GM12878 (cell line): ENCODE results near the gene NOL3. TPM values are rescaled to one million over a fixed set of nuclear protein-coding genes. Genes with fewer than 3 reads are reported as not detected.

Source experiments
- ATAC-seq: fragments of 200-7000 bp; cut with Tn5 transposase; 3 replicates; pipeline ENCODE4 v1.9.1; 2020; ENCODE audit warnings: mild to moderate bottlenecking, moderate library complexity
- BruUV-seq: library from RNA; stranded (reverse); fragments of 400-500 nt; replicated peaks from 2 replicates; lab custom pipeline; 2021; lab: Mats Ljungman, UMichigan
- CTCF ChIA-PET: fragments of 300-600 bp; sonication (Branson Sonifier 250); formaldehyde crosslinking; extraction: SDS; loops from one replicate; lab custom pipeline; 2021; ENCODE audit warnings: inconsistent platforms; lab: Yijun Ruan, JAX
- POLR2A ChIA-PET: fragments of 350-600 bp; formaldehyde crosslinking; extraction: SDS; loops from one replicate; lab custom pipeline; 2021; ENCODE audit warnings: inconsistent platforms; lab: Charles Lee
- RAD21 ChIA-PET: fragments of 300-600 bp; sonication (Branson Sonifier 250); formaldehyde crosslinking; loops from one replicate; lab custom pipeline; 2023; ENCODE audit warnings: antibody characterized with exemption; ENCODE audit not compliant: unreplicated experiment; lab: Charles Lee
- SMC1A ChIA-PET: fragments of 300-600 bp; sonication (Branson Sonifier 250); formaldehyde crosslinking; loops from one replicate; lab custom pipeline; 2023; ENCODE audit not compliant: unreplicated experiment, uncharacterized antibody; lab: Charles Lee
- DNase-seq: peaks from one replicate; pipeline ENCODE4 v3.0.0-alpha.2; 2011; ENCODE audit warnings: low read depth, low spot score
- FAIRE-seq: peaks from 3 replicates; lab custom pipeline; 2011; peaks lifted over from hg19 to GRCh38; lab: Jason Lieb, UNC
- H2AFZ ChIP-seq: 2 replicates; pipeline ENCODE4 v1.6.0; 2011; ENCODE audit warnings: low read depth, low read length, control low read depth; ENCODE audit not compliant: control insufficient read depth
- H3K27ac ChIP-seq: 2 replicates; pipeline ENCODE4 v1.5.1; 2011; ENCODE audit warnings: control low read depth; ENCODE audit not compliant: control insufficient read depth, insufficient read depth
- H3K27me3 ChIP-seq, 2 experiments: replicated peaks in 1 of 2; 2 replicates each; pipeline versions ENCODE4 v1.6.0 to v1.6.1; 2011; ENCODE audit warnings: low read length in 1 of 2; ENCODE audit not compliant: control insufficient read depth in 2 of 2, insufficient read depth in 2 of 2
- H3K36me3 ChIP-seq, 2 experiments: 2 replicates each; pipeline ENCODE4 v1.5.1; 2011; ENCODE audit warnings: low read length in 1 of 2; ENCODE audit not compliant: control insufficient read depth in 2 of 2, insufficient read depth in 2 of 2
- H3K4me1 ChIP-seq: 2 replicates; pipeline ENCODE4 v1.6.1; 2011; ENCODE audit warnings: mild to moderate bottlenecking, low read length, moderate library complexity, mixed read lengths; ENCODE audit not compliant: control insufficient read depth, insufficient read depth
- H3K4me2 ChIP-seq: 2 replicates; pipeline ENCODE4 v1.6.0; 2011; ENCODE audit warnings: control low read depth; ENCODE audit not compliant: control insufficient read depth, insufficient read depth
- H3K4me3 ChIP-seq: fragments of 200-600 bp; sonication (generic); 2 replicates; pipeline ENCODE4 v1.5.1; 2016
- H3K79me2 ChIP-seq: 2 replicates; pipeline ENCODE4 v1.6.0; 2011; ENCODE audit warnings: low read length; ENCODE audit not compliant: control insufficient read depth, insufficient read depth
- H3K9ac ChIP-seq: 2 replicates; pipeline ENCODE4 v1.8.0; 2011; ENCODE audit warnings: low read length, control low read depth, mixed read lengths; ENCODE audit not compliant: control insufficient read depth, insufficient read depth
- H3K9me3 ChIP-seq: replicated peaks from 3 replicates; pipeline ENCODE4 v1.5.1; 2011; ENCODE audit warnings: mild to moderate bottlenecking, low read length; ENCODE audit not compliant: control insufficient read depth, insufficient read depth
- H4K20me1 ChIP-seq: 2 replicates; pipeline ENCODE4 v1.6.0; 2011; ENCODE audit not compliant: control insufficient read depth, insufficient read depth
- BCL11A ChIP-seq: IDR thresholded peaks from 2 replicates; pipeline ENCODE4 v1.6.1; 2011; ENCODE audit warnings: low read depth, low read length
- BHLHE40 ChIP-seq, 2 experiments: fragments of 450-650 bp in 1 of 2; IDR thresholded peaks; 2 replicates each; pipeline ENCODE4 v1.6.1; 2011 to 2017; ENCODE audit warnings: low read depth in 2 of 2, borderline replicate concordance in 1 of 2, improper control_type of control experiment in 1 of 2, low read length in 1 of 2, mild to moderate bottlenecking in 1 of 2
- HCFC1 ChIP-seq: fragments of 150-350 bp; IDR thresholded peaks from 2 replicates; pipeline ENCODE4 v1.6.1; 2014; ENCODE audit warnings: low read length
- PAX5 ChIP-seq: IDR thresholded peaks from 2 replicates; pipeline ENCODE4 v1.6.1; 2011; ENCODE audit warnings: low read depth, low read length, borderline replicate concordance
- POLR2A ChIP-seq: IDR thresholded peaks from 2 replicates; pipeline ENCODE4 v1.6.1; 2011; ENCODE audit warnings: low read depth, mild to moderate bottlenecking, low read length
- STAT3 ChIP-seq: IDR thresholded peaks from 2 replicates; pipeline ENCODE4 v1.6.1; 2011; ENCODE audit warnings: low read depth, low read length, improper control_type of control experiment
- WGBS: methylation state at CpG from one replicate; pipeline ENCODE4 v1.1.6; 2016; ENCODE audit warnings: low lambda C conversion rate; ENCODE audit not compliant: insufficient replicate concordance, insufficient coverage; ENCODE audit errors: missing lambda C conversion rate; 5-methylcytosine and 5-hydroxymethylcytosine counted together
- in situ Hi-C: fragments of 300-500 bp; cut with MboI; formaldehyde crosslinking; loops from 9 replicates; pipeline ENCODE4 v1.14.3; 2018; ENCODE audit warnings: mixed read lengths
- intact Hi-C: fragments of 100-400 bp; cut with micrococcal nuclease; formaldehyde crosslinking; loops from one replicate; pipeline ENCODE4 v1.14.2; 2022; ENCODE audit not compliant: unreplicated experiment
- polyA plus RNA-seq, 11 experiments: library from polyadenylated mRNA; depleted of rRNA in 4 of 11; unstranded in 6 of 11; stranded (reverse) in 5 of 11; fragments of >200 nt; fragmentation: Nextera tagmentation in 4 of 11; fragmentation: Illumina TruSeq in 1 of 11; extraction: Ambion mirVana in 4 of 11; extraction: Trizol in 1 of 11; gene quantifications; 1 replicate in 1 of 11; 2 replicates in 10 of 11; pipeline versions ENCODE4 v1.2.1 to v1.2.3, GENCODE V29; 2011 to 2016; ENCODE audit warnings: inconsistent platforms in 2 of 11, missing spikeins in 2 of 11, low read depth in 1 of 11
- total RNA-seq, 4 experiments: library from RNA; depleted of rRNA in 3 of 4; stranded (reverse); fragments of >200 nt in 3 of 4; fragmentation: Illumina TruSeq in 1 of 4; extraction: Trizol in 1 of 4; gene quantifications; 2 replicates each; pipeline versions ENCODE4 v1.2.1 to v1.2.3, GENCODE V29; 2013 to 2021
- TF ChIP-seq, protein P1 (sequence below), 3 experiments: IDR thresholded peaks in 2 of 3; conservative IDR thresholded peaks in 1 of 3; 2 replicates each; pipeline ENCODE4 v1.5.1; 2011; ENCODE audit warnings: low read depth in 3 of 3, low read length in 3 of 3, mild to moderate bottlenecking in 3 of 3, control low read depth in 2 of 3, moderate library complexity in 2 of 3, inconsistent platforms in 1 of 3, mixed read lengths in 1 of 3; ENCODE audit not compliant: control insufficient read depth in 2 of 3, insufficient read depth in 1 of 3; ENCODE audit errors: extremely low read depth in 1 of 3

Gene NOL3
- total and polyA plus RNA-seq, 10 of the 15 experiments (the other 5 are each of a cell fraction or from before 2014, with no cell fraction given) = 0.31 to 18.4 (median 2.7) TPM

DNA sequence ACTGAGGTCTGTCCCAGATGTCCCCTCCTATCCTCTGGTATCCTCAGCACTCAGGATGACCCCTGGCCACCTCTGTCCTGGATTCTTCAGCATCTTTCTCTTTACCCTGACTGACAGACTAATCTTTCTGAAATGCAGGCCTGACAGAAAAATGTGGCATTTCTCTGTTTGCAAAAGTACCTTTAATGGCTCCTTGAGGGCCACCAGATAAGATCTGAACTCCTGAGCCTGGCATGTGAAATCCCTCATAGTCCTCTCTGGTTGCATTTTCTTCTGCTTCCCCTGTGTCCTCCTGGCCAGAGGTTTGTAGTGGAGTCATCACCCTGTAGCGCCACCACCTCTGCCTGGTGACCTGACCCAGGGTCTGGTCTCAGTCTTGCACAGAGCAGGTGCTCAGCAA is 26.5 kb downstream of the NOL3 start (continued):
- TF ChIP-seq PAX5 = no peak

DNA sequence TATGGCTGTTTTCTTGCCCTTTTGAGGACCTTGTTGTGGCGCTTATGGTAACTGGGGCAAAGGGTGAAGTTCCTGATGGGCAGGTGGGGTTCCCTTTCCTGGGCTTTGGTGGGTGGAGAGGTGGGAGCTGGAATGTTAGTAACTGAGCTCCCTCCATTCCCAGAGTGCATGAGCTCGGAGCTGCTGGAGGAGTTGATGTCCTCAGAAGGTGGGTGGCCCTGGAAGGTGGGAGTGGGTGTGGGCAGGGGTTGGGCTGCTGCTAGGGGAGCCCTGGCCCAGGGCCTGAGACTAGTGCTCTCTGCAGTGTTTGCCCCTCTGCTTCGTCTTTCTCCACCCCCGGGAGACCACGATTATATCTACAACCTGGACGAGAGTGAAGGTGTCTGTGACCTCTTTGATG is 27.4 kb downstream of the NOL3 start:
- no peak overlapping the region for H2AFZ ChIP-seq
- H3K79me2 ChIP-seq = peaks cover 16% of the 10 kb centered on the region
- no peak overlapping the region for H3K27ac ChIP-seq
- H3K9ac ChIP-seq = no peak overlapping the region
- RAD21 ChIA-PET = interaction anchor here (1.1 to 1.3 kb wide), 2 partner anchors 29 to 49 kb away, joined by 3 read pairs; partner anchors contain the start of gene FHOD1
- H3K4me2 ChIP-seq = no peak overlapping the region
- BruUV-seq = no TSS peak
- H3K27me3 ChIP-seq = no peaks in the 10 kb centered on the region
- no peaks in the 10 kb centered on the region for H3K9me3 ChIP-seq
- 77% methylated on average over 6 of the region's 6 CpGs for WGBS
- ATAC-seq (no peak), DNase-seq (no peak), FAIRE-seq (no peak)
- intact Hi-C loops = no loop called here
- POLR2A ChIA-PET = interaction anchor here (0.6 to 1.0 kb wide), 2 partner anchors 8 to 430 kb away, joined by 3 read pairs; no protein-coding TSS in a partner anchor
- CTCF ChIA-PET = interaction anchor here (0.7 to 2.0 kb wide), 16 partner anchors 8 to 244 kb away, joined by 3 to 13 read pairs (median 4); partner anchors contain the start of gene TMEM208
- H3K4me3 ChIP-seq = no peak overlapping the region
- peaks cover 5% of the 10 kb centered on the region; the same call in 1 of the 2 replicates for H3K4me1 ChIP-seq
- TF ChIP-seq BCL11A (no peak), POLR2A (peak; percentile 30; the same call in 1 of the 2 replicates)
- H4K20me1 ChIP-seq = peaks cover 7% of the 10 kb centered on the region
- SMC1A ChIA-PET = interaction anchor here (1.2 kb wide), 1 partner anchor 16 kb away, joined by 3 read pairs; no protein-coding TSS in a partner anchor
- in situ Hi-C loops = no loop called here
- H3K36me3 ChIP-seq = peaks cover 22 to 49% of the 10 kb centered on the region in 2 experiments

DNA sequence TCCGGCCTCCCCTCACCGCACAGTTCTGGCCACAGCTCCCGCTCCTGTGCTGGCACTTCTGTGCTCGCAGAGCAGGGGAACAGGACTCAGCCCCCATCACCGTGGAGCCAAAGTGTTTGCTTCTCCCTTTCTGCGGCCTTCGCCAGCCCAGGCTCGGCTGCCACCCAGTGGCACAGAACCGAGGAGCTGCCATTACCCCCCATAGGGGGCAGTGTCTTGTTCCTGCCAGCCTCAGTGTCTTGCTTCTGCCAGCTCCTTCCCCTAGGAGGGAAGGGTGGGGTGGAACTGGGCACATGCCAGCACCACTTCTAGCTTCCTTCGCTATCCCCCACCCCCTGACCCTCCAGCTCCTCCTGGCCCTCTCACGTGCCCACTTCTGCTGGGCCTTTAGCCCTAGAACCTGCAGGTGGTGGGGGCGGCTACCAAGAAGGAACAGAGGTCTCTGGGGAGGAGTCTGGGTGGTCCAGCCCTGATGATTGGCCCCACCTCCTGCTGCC is 27.9 kb downstream of the NOL3 start:
- no peak for FAIRE-seq
- H3K4me3 ChIP-seq = no peak overlapping the region
- BruUV-seq = no TSS peak
- WGBS = 81% methylated on average over 12 of the region's 12 CpGs
- peaks cover 10% of the 10 kb centered on the region for H3K79me2 ChIP-seq
- ChIA-PET RAD21 (interaction anchor here (1.1 to 1.3 kb wide), 2 partner anchors 29 to 48 kb away, joined by 3 read pairs; partner anchors contain the start of gene FHOD1), POLR2A (interaction anchor here (1.0 kb wide), 1 partner anchor 8 kb away, joined by 3 read pairs; no protein-coding TSS in a partner anchor), CTCF (interaction anchor here (0.7 to 2.0 kb wide), 14 partner anchors 9 to 245 kb away, joined by 3 to 13 read pairs (median 4); partner anchors contain the start of genes FHOD1 and TMEM208), SMC1A (interaction anchor here (1.2 kb wide), 2 partner anchors 16 to 28 kb away, joined by 3 to 4 read pairs; partner anchors contain the start of gene TMEM208)
- no peak overlapping the region for H3K4me2 ChIP-seq
- ATAC-seq = peak; percentile 81
- H3K36me3 ChIP-seq = peaks cover 22 to 52% of the 10 kb centered on the region in 2 experiments
- peaks cover 4% of the 10 kb centered on the region; the same call in 1 of the 2 replicates for H3K4me1 ChIP-seq
- no peak for DNase-seq
- H3K9ac ChIP-seq = no peak overlapping the region
- no peaks in the 10 kb centered on the region for H3K9me3 ChIP-seq
- TF ChIP-seq HCFC1 (no peak), POLR2A (peak; percentile 52; the same call in 1 of the 2 replicates), STAT3 (no peak), BHLHE40 (IDR thresholded peaks at IDR 0.05; ENCODE audit: borderline replicate concordance in 1 of 2, low read depth in 2 of 2, low read length in 1 of 2) (peak in 1 of 2 experiments; percentile 28; a peak in 2 of 4 replicates)
- TF ChIP-seq, protein P1, sequence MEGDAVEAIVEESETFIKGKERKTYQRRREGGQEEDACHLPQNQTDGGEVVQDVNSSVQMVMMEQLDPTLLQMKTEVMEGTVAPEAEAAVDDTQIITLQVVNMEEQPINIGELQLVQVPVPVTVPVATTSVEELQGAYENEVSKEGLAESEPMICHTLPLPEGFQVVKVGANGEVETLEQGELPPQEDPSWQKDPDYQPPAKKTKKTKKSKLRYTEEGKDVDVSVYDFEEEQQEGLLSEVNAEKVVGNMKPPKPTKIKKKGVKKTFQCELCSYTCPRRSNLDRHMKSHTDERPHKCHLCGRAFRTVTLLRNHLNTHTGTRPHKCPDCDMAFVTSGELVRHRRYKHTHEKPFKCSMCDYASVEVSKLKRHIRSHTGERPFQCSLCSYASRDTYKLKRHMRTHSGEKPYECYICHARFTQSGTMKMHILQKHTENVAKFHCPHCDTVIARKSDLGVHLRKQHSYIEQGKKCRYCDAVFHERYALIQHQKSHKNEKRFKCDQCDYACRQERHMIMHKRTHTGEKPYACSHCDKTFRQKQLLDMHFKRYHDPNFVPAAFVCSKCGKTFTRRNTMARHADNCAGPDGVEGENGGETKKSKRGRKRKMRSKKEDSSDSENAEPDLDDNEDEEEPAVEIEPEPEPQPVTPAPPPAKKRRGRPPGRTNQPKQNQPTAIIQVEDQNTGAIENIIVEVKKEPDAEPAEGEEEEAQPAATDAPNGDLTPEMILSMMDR (IDR thresholded peaks at IDR 0.05 in 2 of 3, conservative IDR thresholded peaks at IDR 0.05 in 1 of 3; ENCODE audit: control insufficient read depth in 2 of 3, extremely low read depth in 1 of 3, insufficient read depth in 1 of 3, low read depth in 3 of 3, low read length in 3 of 3) = peak; percentile 39 to 64 (median 59); a peak in 5 of 6 replicates
- no peak overlapping the region for H2AFZ ChIP-seq
- in situ Hi-C loops (no loop called here), intact Hi-C loops (no loop called here)
- H4K20me1 ChIP-seq = peaks cover 7% of the 10 kb centered on the region
- no peaks in the 10 kb centered on the region for H3K27me3 ChIP-seq
- no peak overlapping the region for H3K27ac ChIP-seq
